Activated CD4-positive, alpha-beta T cell treated with anti-CD3 and anti-CD28 coated beads, Interleukin-10, Interleukin-2, amounts not matched to agents 100 ng/mL and 50 ng/mL, durations not matched to agents 16 hours and 8 hours (primary cell): ENCODE measurements around the gene CLSTN1.
A peak's percentile ranks its signal among the peaks of the same experiment; 100 is the strongest.

ENCODE experiments used
- DNase-seq: peaks from one replicate; pipeline ENCODE4 v3.0.0-alpha.2; 2020

Gene CLSTN1

GRCh38 chr1:9823943-9824701 lies at the start of gene CLSTN1:
TSS of gene CLSTN1 (minus strand) at chr1:9823965. CDS start at chr1:9823733, 232 bp downstream.
- DNase-seq, result peak; percentile 94

DNA sequence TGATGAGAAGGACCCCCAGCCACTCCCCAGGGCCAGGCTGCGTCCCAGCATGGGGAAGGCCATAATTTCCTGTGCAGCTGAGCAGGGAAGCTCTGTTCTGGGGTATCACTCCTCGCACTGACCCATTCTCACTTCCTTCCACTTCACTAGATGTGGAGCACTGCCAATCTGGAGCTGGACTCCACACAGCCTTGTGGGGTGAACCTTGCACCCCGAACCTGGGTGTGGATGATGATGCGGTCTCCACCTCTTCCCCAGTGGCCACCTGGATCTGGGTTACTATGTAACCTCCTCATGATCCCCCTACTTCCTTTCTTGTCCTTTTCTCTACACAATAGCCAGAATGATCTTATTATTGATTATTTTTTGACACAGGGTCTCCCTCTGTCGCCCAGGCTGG lies 49.6 kb upstream of the CLSTN1 start:
- DNase-seq, result no peak

GRCh38 chr1:9872430-9873165 lies 48.8 kb upstream of the CLSTN1 start:
- no peak for DNase-seq

- no peak for DNase-seq
Measured at GRCh38 chr1:9871707-9872425, 48.1 kb upstream of the CLSTN1 start.

DNA sequence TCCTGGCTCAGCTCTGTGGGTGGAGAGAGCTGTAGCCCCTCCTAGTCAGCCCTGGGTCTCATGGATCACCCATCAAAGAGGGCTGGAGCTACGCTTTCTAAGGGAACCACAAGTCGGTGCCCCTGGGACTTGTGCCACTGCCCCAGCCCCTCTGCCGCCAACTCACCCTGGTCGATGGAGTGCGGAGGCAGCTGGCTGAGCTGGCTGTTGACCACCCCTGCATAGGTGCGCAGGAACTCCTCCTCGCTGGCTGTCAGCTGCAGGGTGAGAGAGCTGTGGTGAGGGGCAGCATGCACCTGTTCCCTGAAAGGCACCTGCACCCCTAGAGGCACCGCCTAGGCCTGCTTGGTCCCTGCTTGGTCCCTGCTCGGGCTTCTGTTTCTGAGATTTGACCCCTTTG lies 47.3 kb upstream of the CLSTN1 start:
- no peak for DNase-seq

DNA sequence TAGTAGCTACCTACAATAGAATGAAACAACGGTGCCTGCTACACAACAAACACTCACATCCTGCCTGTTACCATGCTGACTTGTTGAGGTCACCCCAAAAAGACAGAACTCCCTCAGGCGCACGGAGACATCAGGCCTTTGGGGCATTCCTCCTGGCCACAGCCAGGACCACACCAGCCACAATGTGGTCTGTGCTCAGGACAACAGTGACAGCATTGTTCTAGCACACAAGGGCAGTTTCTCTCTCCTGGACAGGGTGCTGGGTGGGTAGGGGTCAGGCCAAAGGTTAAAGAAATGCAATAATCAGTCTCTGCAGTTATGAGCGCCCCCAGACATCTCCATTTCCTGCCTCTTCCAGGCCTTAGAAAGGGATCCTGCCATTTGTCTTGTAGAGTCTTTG lies 46.8 kb upstream of the CLSTN1 start:
- DNase-seq, result no peak

DNA sequence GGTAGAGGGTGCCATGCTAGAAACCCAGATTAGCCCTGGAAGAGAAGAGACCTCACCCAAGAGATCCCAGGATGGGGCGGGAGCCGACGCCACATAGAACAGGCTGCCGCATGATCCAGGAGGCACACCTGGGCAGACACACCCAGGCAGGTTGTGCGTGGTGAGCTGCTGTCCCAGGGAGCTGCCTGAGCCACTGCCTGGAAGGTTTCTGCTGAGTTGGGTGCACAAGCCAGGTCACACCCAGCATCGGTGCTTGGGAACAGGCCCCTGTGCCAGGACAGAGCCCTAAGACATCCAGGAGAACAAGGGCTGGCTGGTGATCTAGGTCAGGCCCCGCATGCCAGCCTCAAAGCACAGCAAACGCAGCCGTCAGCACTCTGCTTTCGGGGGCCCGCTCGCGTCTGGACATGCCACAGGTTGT lies 46.1 kb upstream of the CLSTN1 start:
- DNase-seq, result no peak

GRCh38 chr1:9868244-9868590 lies 44.5 kb upstream of the CLSTN1 start:
- no peak for DNase-seq

- DNase-seq, result peak; percentile 88
Measured at GRCh38 chr1:9867408-9868243, 43.9 kb upstream of the CLSTN1 start.

GRCh38 chr1:9866836-9867235 lies 43.1 kb upstream of the CLSTN1 start:
- no peak for DNase-seq

- no peak for DNase-seq
Measured at GRCh38 chr1:9865724-9866123, 42.0 kb upstream of the CLSTN1 start.

DNA sequence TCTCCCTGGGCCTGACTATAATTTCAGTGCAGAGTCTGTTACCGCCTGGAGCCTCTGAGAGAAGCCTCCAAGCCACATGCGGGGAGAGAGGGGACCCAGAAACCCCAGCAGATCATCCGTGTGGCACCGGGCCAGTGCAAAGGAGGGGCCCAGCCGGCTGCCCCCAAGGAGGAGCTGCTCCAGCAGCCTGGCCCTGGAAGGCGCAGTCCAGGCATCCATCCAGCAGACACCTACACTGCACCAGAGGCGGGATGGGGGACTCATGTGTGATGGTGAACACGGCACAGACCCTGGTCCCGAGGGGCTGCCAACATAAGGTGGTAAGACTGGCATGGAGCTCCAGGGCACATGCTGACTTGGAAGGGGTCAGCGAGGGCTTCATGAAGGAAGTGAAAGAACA lies 39.6 kb upstream of the CLSTN1 start:
- no peak for DNase-seq

- no peak for DNase-seq
Measured at GRCh38 chr1:9861360-9861759, 37.6 kb upstream of the CLSTN1 start.

GRCh38 chr1:9860887-9861286 lies 37.1 kb upstream of the CLSTN1 start:
- no peak for DNase-seq

- no peak for DNase-seq
Measured at GRCh38 chr1:9859281-9860014, 35.7 kb upstream of the CLSTN1 start.

DNA sequence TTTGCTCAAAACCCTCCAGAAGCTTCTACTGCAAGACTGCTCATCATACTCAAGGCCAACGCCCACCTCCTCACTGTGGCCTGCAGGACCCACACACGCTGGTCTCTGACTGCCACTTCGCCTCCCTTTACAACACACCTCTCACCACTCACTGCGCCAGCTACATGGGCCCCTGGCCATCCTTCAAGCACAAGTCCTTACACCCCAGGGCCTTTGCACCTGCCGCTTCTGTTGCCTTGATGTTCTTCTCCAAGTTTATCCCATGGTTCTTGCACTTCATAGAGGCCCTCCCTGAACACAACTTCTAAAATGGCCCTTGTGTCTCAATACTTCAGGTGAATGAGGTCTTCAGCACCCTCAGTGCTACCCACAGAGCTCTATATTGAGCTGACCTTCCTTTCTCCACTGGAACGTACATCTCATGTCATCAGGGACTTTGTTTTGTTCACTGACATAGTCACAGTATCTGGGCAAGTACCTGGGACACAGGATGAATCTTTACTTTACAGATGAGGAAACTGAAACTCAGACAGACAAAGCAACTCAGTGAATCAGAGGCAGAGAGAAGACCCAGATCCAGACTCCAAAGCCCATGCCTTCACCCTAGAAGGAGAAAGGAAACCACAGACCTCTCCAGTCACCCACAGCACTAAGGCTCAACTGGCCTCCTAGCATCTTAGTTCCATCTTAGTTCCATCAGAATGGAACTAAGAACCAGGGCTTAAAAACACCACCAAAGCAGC lies 34.7 kb upstream of the CLSTN1 start:
- peak; percentile 12 for DNase-seq

DNA sequence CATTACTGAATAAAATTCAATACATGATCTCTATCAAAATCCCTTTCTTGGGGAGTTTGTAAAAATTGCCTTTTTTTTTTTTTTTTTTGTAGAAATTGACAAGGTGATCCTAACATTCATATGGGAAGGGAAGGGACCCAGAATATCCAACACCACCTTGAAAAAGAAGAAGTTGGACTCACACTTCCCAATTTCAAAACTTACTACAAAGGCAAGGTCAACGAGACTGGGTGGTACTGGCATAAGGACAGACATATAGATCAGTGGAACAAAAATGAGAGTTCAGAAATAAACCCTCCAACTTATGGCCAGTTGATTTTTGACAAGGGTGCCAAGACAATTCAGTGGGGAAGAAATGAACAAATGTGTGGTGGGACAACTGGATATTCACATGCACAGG lies 31.4 kb upstream of the CLSTN1 start:
- no peak for DNase-seq

DNA sequence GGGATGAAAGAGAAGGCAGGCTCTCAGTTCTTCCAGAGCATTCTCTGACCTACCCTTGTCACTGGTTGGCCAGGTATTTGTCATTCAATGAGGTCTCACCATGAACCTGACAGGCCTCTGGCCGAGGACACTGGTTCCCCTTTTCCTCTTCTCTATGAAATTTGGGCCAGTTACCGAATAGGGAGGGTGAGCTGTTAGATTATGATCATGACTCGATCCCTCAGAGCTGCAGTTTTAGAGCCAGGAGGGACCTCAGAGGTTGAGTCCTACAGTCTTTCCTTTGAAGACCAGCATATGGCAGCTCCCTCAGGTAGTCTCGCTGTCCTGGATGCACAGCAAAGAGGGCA lies 29.5 kb upstream of the CLSTN1 start:
- DNase-seq, result no peak

DNA sequence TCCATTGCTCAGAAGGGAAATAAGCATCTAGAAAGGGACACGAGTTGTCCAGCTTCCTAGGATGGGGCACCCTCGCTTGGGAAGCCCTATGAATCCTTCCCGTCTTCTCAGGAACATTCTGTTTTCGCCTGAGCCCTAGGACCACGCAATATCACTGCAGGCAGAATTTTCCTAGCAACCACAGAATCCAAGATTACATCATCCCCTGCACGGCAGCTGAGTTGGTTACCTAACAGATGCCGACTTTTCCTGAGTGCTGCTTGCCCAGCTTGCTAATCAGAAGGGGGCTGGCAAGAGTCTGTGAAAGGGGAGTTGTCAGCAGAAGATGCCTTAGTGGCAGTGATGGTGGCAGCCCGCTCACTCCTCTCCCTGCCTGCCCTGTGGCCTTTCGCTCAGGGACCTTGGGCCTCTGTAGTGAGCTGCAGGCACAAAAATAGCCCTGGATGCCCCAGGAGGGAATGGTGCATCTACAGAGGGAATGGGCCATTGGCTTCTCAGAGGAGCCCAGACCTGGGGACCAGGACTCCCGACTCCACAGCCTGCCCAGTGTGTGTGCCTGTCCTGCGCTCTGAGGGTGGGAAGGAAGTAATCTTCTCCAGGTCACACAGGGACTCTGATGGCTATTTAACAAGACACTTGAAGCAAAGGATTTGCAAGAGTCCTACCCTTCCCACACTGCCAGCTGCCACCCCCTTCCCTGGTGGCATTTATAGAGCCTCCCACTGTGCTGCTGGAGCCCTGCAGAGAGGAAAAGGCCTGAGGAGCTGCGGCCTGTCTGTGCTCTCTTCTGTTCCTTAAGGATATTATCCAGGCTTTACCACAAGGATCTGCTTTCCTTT lies 28.9 kb upstream of the CLSTN1 start:
- no peak for DNase-seq

GRCh38 chr1:9852004-9852403 lies 28.2 kb upstream of the CLSTN1 start:
- no peak for DNase-seq
